ENCODE data around the gene MYRIP. TPM values are rescaled to one million over a fixed set of nuclear protein-coding genes. Genes with fewer than 3 reads are reported as not detected.

Gene MYRIP
- total RNA-seq, 1 donor from 2014 or later = 5.9 TPM

DNA sequence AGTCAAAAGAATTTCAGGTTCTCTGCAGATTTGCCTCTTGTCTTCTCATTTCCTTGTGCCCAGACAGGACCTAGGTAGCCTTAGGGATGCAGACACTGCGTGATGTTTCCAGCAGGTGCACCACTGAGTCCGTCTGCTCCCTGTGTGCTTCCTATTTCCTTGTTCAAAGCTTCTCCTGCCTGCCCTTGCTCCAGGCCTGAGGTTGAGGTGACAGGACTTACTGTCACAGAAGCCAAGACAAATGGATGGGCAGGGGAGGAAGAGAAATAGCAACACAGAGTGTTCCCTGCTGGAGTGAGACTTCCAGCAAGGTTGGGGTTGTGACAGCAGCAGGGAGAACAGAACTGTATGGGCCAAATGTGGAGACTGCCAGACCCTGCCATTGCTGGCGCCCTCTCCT, 199.4 kb downstream of the MYRIP start:
- Histone ChIP-seq H3K36me3 (no peaks in the 10 kb centered on the region), H3K9me3 (no peaks in the 10 kb centered on the region), H3K27me3 (no peaks in the 10 kb centered on the region), H3K4me3 (no peak overlapping the region), H3K4me1 (no peaks in the 10 kb centered on the region), H3K27ac (no peak overlapping the region)
- ATAC-seq (no peak), DNase-seq (no peak)
- intact Hi-C loops (cut with DNase I) = no loop called here
- TF ChIP-seq, protein P1, sequence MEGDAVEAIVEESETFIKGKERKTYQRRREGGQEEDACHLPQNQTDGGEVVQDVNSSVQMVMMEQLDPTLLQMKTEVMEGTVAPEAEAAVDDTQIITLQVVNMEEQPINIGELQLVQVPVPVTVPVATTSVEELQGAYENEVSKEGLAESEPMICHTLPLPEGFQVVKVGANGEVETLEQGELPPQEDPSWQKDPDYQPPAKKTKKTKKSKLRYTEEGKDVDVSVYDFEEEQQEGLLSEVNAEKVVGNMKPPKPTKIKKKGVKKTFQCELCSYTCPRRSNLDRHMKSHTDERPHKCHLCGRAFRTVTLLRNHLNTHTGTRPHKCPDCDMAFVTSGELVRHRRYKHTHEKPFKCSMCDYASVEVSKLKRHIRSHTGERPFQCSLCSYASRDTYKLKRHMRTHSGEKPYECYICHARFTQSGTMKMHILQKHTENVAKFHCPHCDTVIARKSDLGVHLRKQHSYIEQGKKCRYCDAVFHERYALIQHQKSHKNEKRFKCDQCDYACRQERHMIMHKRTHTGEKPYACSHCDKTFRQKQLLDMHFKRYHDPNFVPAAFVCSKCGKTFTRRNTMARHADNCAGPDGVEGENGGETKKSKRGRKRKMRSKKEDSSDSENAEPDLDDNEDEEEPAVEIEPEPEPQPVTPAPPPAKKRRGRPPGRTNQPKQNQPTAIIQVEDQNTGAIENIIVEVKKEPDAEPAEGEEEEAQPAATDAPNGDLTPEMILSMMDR (IDR thresholded peaks at IDR 0.05) = no peak

DNA sequence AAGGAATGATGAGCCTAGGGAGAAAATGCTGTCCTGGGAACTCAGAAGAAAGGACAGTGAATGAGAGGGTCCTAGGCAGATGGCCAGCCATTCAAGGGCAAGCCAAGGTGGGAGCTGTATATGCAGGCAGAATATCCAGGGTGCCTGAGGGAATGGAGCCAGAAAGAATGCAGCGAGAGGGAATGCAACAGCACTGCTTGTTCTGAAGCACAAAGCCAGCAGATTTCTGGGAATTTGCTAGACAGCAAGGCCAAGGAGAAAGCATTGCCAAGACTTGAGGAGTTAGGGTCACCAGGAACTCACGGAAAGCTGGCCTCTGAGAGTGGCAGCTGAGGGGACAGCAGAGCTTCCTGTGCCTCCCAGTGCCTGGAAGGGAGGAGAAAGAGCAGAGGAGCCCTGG, 200.6 kb downstream of the MYRIP start:
- TF ChIP-seq, protein P1 (IDR thresholded peaks at IDR 0.05) = no peak
- H3K36me3 ChIP-seq = no peaks in the 10 kb centered on the region
- intact Hi-C loops (cut with DNase I) = no loop called here
- H3K9me3 ChIP-seq = no peaks in the 10 kb centered on the region
- DNase-seq (no peak), ATAC-seq (no peak)
- no peak overlapping the region for H3K4me3 ChIP-seq
- H3K27ac ChIP-seq = no peak overlapping the region
- no peaks in the 10 kb centered on the region for H3K27me3 ChIP-seq
- no peaks in the 10 kb centered on the region for H3K4me1 ChIP-seq

- H3K27me3 ChIP-seq = no peaks in the 10 kb centered on the region
- no peak overlapping the region for H3K4me3 ChIP-seq
- H3K4me1 ChIP-seq = no peaks in the 10 kb centered on the region
- H3K27ac ChIP-seq = no peak overlapping the region
- H3K36me3 ChIP-seq = no peaks in the 10 kb centered on the region
- DNase-seq (no peak), ATAC-seq (no peak)
- TF ChIP-seq, protein P1 (IDR thresholded peaks at IDR 0.05) = no peak
- intact Hi-C loops (cut with DNase I) = no loop called here
- H3K9me3 ChIP-seq = no peaks in the 10 kb centered on the region
Measured at GRCh38 chr3:40012381-40012780, 203.0 kb downstream of the MYRIP start.

- DNase-seq = no peak
- intact Hi-C loops (cut with DNase I) = no loop called here
- no peak overlapping the region for H3K4me3 ChIP-seq
- no peak for ATAC-seq
- no peaks in the 10 kb centered on the region for H3K9me3 ChIP-seq
- TF ChIP-seq, protein P1 (IDR thresholded peaks at IDR 0.05) = no peak
- H3K4me1 ChIP-seq = no peaks in the 10 kb centered on the region
- H3K27me3 ChIP-seq = no peaks in the 10 kb centered on the region
- no peak overlapping the region for H3K27ac ChIP-seq
- H3K36me3 ChIP-seq = no peaks in the 10 kb centered on the region
Measured at GRCh38 chr3:40016391-40016790, 207.0 kb downstream of the MYRIP start.

GRCh38 chr3:40018369-40018768, 209.0 kb downstream of the MYRIP start:
- TF ChIP-seq, protein P1 (IDR thresholded peaks at IDR 0.05) = no peak
- no peaks in the 10 kb centered on the region for H3K4me1 ChIP-seq
- H3K9me3 ChIP-seq = no peaks in the 10 kb centered on the region
- no peak overlapping the region for H3K27ac ChIP-seq
- no peaks in the 10 kb centered on the region for H3K36me3 ChIP-seq
- ATAC-seq (no peak), DNase-seq (no peak)
- no peak overlapping the region for H3K4me3 ChIP-seq
- intact Hi-C loops (cut with DNase I) = no loop called here
- no peaks in the 10 kb centered on the region for H3K27me3 ChIP-seq

GRCh38 chr3:40019376-40019775, 210.0 kb downstream of the MYRIP start:
- TF ChIP-seq, protein P1 (IDR thresholded peaks at IDR 0.05) = no peak
- Histone ChIP-seq H3K27me3 (no peaks in the 10 kb centered on the region), H3K27ac (no peak overlapping the region), H3K36me3 (no peaks in the 10 kb centered on the region), H3K4me1 (no peaks in the 10 kb centered on the region), H3K9me3 (no peaks in the 10 kb centered on the region), H3K4me3 (no peak overlapping the region)
- ATAC-seq (no peak), DNase-seq (no peak)
- intact Hi-C loops (cut with DNase I) = no loop called here

Data from upper lobe of right lung (tissue), 1 donor.